GM18858 (cell line): ENCODE data around the gene CACNA1I.
"Not testable (repeated sequence)": the region's sequence is repeated elsewhere in the genome, so short reads cannot be mapped to it uniquely, and the experiment has no call there.

Source experiments
- ATAC-seq: cut with Tn5 transposase; IDR thresholded peaks from one replicate; pipeline ENCODE4 v1.9.1; 2021; ENCODE audit not compliant: unreplicated experiment

The CACNA1I gene

GRCh38 chr22:39731881-39732555, 161.5 kb downstream of the CACNA1I start:
- no peak for ATAC-seq

GRCh38 chr22:39732625-39733024, 162.1 kb downstream of the CACNA1I start:
- ATAC-seq, result no peak

- no peak for ATAC-seq
Measured at GRCh38 chr22:39733191-39733590, 162.6 kb downstream of the CACNA1I start.

GRCh38 chr22:39734046-39734445, 163.5 kb downstream of the CACNA1I start:
- ATAC-seq, result not testable (repeated sequence)

- no peak for ATAC-seq
Measured at GRCh38 chr22:39734866-39735265, 164.3 kb downstream of the CACNA1I start.

- no peak for ATAC-seq
Measured at GRCh38 chr22:39735776-39736175, 165.2 kb downstream of the CACNA1I start.

GRCh38 chr22:39738746-39739145, 168.2 kb downstream of the CACNA1I start:
- no peak for ATAC-seq
